ENCODE data around the gene CACNA1F. TPM values are rescaled to one million over a fixed set of nuclear protein-coding genes. Genes with fewer than 3 reads are reported as not detected.
A peak's percentile ranks its signal among the peaks of the same experiment; 100 is the strongest.

CACNA1F gene
- total and polyA plus RNA-seq, 9 of the 15 experiments (the other 6 are each of a cell fraction or from before 2014, with no cell fraction given) = under 0.01 to 0.41 (median 0.03) TPM; not detected in 3

DNA sequence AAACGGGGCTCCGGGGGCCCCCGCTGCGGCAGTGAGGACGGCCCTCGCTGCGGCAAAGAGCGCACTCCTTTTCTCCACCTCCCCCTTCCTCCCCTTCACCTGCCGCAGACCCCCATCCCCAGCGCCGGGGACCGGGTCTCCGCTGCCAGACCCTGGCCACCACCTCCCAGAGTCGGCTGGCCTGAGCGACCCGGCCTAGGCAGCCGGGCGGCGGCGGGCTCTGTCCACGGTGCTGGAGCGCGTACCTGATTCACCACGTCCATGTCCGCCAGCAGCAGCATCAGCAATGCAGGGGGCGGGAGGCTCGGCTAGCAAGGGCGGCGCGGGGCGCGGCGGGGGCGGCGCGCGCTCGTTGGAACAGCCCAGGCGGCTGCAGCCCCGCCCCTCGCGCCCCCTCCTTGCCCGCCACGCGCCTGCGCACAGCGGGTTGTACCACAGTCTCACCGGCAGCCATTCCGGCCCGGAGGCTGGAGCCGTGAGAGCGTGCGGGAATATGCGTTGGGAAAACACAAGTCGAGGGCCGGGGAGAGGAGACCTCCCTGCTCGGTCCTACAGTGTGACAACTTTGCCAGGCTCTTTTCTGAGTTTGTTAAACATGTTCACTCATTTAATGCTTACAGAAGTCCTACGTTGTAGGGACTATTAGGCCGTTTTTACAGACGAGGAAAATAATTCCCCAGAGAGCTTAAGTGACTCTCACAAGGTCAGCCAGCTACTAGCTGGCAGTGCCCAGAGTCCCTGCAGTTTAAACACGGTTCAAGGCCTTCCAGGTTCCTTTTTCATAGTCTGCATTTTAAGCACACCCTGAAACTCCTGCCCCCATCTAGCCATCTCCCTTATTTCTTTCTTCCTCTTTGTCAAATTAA is 33.0 kb downstream of the CACNA1F start, which contains the start of gene SYP (continued):
- TF ChIP-seq, protein P1, sequence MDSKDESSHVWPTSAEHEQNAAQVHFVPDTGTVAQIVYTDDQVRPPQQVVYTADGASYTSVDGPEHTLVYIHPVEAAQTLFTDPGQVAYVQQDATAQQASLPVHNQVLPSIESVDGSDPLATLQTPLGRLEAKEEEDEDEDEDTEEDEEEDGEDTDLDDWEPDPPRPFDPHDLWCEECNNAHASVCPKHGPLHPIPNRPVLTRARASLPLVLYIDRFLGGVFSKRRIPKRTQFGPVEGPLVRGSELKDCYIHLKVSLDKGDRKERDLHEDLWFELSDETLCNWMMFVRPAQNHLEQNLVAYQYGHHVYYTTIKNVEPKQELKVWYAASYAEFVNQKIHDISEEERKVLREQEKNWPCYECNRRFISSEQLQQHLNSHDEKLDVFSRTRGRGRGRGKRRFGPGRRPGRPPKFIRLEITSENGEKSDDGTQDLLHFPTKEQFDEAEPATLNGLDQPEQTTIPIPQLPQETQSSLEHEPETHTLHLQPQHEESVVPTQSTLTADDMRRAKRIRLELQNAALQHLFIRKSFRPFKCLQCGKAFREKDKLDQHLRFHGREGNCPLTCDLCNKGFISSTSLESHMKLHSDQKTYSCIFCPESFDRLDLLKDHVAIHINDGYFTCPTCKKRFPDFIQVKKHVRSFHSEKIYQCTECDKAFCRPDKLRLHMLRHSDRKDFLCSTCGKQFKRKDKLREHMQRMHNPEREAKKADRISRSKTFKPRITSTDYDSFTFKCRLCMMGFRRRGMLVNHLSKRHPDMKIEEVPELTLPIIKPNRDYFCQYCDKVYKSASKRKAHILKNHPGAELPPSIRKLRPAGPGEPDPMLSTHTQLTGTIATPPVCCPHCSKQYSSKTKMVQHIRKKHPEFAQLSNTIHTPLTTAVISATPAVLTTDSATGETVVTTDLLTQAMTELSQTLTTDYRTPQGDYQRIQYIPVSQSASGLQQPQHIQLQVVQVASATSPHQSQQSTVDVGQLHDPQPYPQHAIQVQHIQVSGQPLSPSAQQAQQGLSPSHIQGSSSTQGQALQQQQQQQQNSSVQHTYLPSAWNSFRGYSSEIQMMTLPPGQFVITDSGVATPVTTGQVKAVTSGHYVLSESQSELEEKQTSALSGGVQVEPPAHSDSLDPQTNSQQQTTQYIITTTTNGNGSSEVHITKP (IDR thresholded peaks at IDR 0.05; ENCODE audit: partially characterized antibody) = peak; percentile 7
- TF ChIP-seq, protein P2, sequence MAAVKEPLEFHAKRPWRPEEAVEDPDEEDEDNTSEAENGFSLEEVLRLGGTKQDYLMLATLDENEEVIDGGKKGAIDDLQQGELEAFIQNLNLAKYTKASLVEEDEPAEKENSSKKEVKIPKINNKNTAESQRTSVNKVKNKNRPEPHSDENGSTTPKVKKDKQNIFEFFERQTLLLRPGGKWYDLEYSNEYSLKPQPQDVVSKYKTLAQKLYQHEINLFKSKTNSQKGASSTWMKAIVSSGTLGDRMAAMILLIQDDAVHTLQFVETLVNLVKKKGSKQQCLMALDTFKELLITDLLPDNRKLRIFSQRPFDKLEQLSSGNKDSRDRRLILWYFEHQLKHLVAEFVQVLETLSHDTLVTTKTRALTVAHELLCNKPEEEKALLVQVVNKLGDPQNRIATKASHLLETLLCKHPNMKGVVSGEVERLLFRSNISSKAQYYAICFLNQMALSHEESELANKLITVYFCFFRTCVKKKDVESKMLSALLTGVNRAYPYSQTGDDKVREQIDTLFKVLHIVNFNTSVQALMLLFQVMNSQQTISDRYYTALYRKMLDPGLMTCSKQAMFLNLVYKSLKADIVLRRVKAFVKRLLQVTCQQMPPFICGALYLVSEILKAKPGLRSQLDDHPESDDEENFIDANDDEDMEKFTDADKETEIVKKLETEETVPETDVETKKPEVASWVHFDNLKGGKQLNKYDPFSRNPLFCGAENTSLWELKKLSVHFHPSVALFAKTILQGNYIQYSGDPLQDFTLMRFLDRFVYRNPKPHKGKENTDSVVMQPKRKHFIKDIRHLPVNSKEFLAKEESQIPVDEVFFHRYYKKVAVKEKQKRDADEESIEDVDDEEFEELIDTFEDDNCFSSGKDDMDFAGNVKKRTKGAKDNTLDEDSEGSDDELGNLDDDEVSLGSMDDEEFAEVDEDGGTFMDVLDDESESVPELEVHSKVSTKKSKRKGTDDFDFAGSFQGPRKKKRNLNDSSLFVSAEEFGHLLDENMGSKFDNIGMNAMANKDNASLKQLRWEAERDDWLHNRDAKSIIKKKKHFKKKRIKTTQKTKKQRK (IDR thresholded peaks at IDR 0.05; ENCODE audit: borderline replicate concordance, low read depth, low read length) = no peak
- no peak for TF ChIP-seq MCM5 (IDR thresholded peaks at IDR 0.05; ENCODE audit: low read depth)
- TF ChIP-seq SREBF1 (IDR thresholded peaks at IDR 0.05; ENCODE audit: borderline replicate concordance, low read depth, low read length) = no peak
- TF ChIP-seq RBM14 (IDR thresholded peaks at IDR 0.05; ENCODE audit: borderline replicate concordance, insufficient read depth, low read depth, low read length) = no peak
- TF ChIP-seq ZNF316 (IDR thresholded peaks at IDR 0.05) = no peak
- no peak for TF ChIP-seq CBFB (CRISPR knock-in tag; IDR thresholded peaks at IDR 0.05)
- TF ChIP-seq EGR1 (conservative IDR thresholded peaks at IDR 0.05) = peak; percentile 57
- TF ChIP-seq ZNF785 (CRISPR knock-in tag; IDR thresholded peaks at IDR 0.05) = no peak
- no peak for TF ChIP-seq DACH1 (IDR thresholded peaks at IDR 0.05; ENCODE audit: partially characterized antibody)
- peak; percentile 82; the same call in 1 of the 2 replicates for TF ChIP-seq XRCC5 (IDR thresholded peaks at IDR 0.05; ENCODE audit: low read depth, low read length)
- TF ChIP-seq MECOM (CRISPR knock-in tag; IDR thresholded peaks at IDR 0.05) = no peak
- TF ChIP-seq, protein P3, sequence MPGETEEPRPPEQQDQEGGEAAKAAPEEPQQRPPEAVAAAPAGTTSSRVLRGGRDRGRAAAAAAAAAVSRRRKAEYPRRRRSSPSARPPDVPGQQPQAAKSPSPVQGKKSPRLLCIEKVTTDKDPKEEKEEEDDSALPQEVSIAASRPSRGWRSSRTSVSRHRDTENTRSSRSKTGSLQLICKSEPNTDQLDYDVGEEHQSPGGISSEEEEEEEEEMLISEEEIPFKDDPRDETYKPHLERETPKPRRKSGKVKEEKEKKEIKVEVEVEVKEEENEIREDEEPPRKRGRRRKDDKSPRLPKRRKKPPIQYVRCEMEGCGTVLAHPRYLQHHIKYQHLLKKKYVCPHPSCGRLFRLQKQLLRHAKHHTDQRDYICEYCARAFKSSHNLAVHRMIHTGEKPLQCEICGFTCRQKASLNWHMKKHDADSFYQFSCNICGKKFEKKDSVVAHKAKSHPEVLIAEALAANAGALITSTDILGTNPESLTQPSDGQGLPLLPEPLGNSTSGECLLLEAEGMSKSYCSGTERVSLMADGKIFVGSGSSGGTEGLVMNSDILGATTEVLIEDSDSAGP (CRISPR knock-in tag; IDR thresholded peaks at IDR 0.05) = no peak
- no peak for TF ChIP-seq CBFA2T2 (conservative IDR thresholded peaks at IDR 0.05)
- TF ChIP-seq MTA1 (IDR thresholded peaks at IDR 0.05; ENCODE audit: borderline replicate concordance) = no peak
- TF ChIP-seq ZNF75A (CRISPR knock-in tag; IDR thresholded peaks at IDR 0.05) = no peak
- TF ChIP-seq, protein P4, sequence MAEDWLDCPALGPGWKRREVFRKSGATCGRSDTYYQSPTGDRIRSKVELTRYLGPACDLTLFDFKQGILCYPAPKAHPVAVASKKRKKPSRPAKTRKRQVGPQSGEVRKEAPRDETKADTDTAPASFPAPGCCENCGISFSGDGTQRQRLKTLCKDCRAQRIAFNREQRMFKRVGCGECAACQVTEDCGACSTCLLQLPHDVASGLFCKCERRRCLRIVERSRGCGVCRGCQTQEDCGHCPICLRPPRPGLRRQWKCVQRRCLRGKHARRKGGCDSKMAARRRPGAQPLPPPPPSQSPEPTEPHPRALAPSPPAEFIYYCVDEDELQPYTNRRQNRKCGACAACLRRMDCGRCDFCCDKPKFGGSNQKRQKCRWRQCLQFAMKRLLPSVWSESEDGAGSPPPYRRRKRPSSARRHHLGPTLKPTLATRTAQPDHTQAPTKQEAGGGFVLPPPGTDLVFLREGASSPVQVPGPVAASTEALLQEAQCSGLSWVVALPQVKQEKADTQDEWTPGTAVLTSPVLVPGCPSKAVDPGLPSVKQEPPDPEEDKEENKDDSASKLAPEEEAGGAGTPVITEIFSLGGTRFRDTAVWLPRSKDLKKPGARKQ (CRISPR knock-in tag; IDR thresholded peaks at IDR 0.05) = no peak
- no peak for TF ChIP-seq HIVEP1 (CRISPR knock-in tag; IDR thresholded peaks at IDR 0.05)
